Heart left ventricle (tissue), 16 donors: Measurements from ENCODE around the gene XRCC3. TPM values are rescaled to one million over a fixed set of nuclear protein-coding genes. Genes with fewer than 3 reads are reported as not detected.

Experiments used
- ATAC-seq, 4 donors: fragments of 200-7000 bp; cut with Tn5 transposase; one replicate each; pipeline ENCODE4 v1.9.1; 2020 to 2022; ENCODE audit warnings: moderate library complexity in 4 of 4, mild to moderate bottlenecking in 3 of 4, moderate number of reproducible peaks in 1 of 4
- DNase-seq, 5 donors: peaks; one replicate each; pipeline ENCODE4 v3.0.0-alpha.2; 2020
- H3K27ac ChIP-seq, 12 donors: fragments of 200-600 bp; sonication (generic) in 4 of 12; one replicate each; pipeline versions ENCODE4 v1.5.0 to v1.8.0; 2016 to 2022; ENCODE audit warnings: mild to moderate bottlenecking in 2 of 12
- H3K27me3 ChIP-seq, 9 donors: fragments of 200-600 bp; sonication (generic) in 2 of 9; one replicate each; pipeline versions ENCODE4 v1.5.1 to v1.8.0; 2016 to 2022; ENCODE audit warnings: mild to moderate bottlenecking in 3 of 9
- H3K36me3 ChIP-seq, 9 donors: fragments of 200-600 bp; sonication (generic) in 2 of 9; one replicate each; pipeline versions ENCODE4 v1.5.0 to v1.8.0; 2018 to 2022; ENCODE audit warnings: mild to moderate bottlenecking in 2 of 9
- H3K4me1 ChIP-seq, 12 donors: fragments of 200-600 bp; sonication (generic) in 4 of 12; one replicate each; pipeline versions ENCODE4 v1.5.0 to v1.8.0; 2016 to 2022; ENCODE audit warnings: mild to moderate bottlenecking in 3 of 12
- H3K4me3 ChIP-seq, 12 donors: fragments of 200-600 bp; sonication (generic) in 4 of 12; one replicate each; pipeline versions ENCODE4 v1.5.0 to v1.8.0; 2017 to 2022; ENCODE audit warnings: mild to moderate bottlenecking in 9 of 12, moderate library complexity in 4 of 12
- H3K9me3 ChIP-seq, 12 donors: fragments of 200-600 bp; sonication (generic) in 4 of 12; one replicate each; pipeline versions ENCODE4 v1.5.0 to v1.8.0; 2016 to 2022; ENCODE audit warnings: mild to moderate bottlenecking in 1 of 12
- CTCF ChIP-seq, 12 donors: fragments of 200-600 bp; sonication (generic) in 4 of 12; IDR thresholded peaks; one replicate each; pipeline versions ENCODE4 v1.5.0 to v1.8.0; 2018 to 2022; ENCODE audit warnings: antibody characterized with exemption in 12 of 12, mild to moderate bottlenecking in 5 of 12
- POLR2A ChIP-seq, 2 donors: fragments of 450-650 bp; IDR thresholded peaks; one replicate each; pipeline ENCODE4 v1.6.1; 2017; ENCODE audit warnings: antibody characterized with exemption in 2 of 2, mild to moderate bottlenecking in 2 of 2, moderate library complexity in 2 of 2
- WGBS, 4 donors: extraction: QIAGEN DNeasy Blood & Tissue Kit in 2 of 4; methylation state at CpG; one replicate each; pipeline versions ENCODE4 v1.1.5 to v1.1.7; 2013 to 2018; 5-methylcytosine and 5-hydroxymethylcytosine counted together
- intact Hi-C, 10 donors: fragments of 100-400 bp; cut with DNase I; formaldehyde crosslinking; loops; one replicate each; pipeline versions ENCODE4 v1.11.1 to v1.14.2; 2022
- polyA plus RNA-seq, 2 donors: library from polyadenylated mRNA; stranded (reverse); fragments of 200-250 nt; gene quantifications; one replicate each; pipeline ENCODE4 v1.2.3, GENCODE V29; 2013
- total RNA-seq, 9 donors: library from RNA; depleted of rRNA in 2 of 9; stranded (reverse); fragments of >200 nt in 2 of 9; fragmentation: NEBNext Ultra II Directional in 3 of 9; extraction: Animal tissue kit (Norgen Biotek cat#: 25700) in 3 of 9; gene quantifications; one replicate each; pipeline versions ENCODE4 v1.1.0 to v1.2.4, GENCODE V29; 2016 to 2023
- donor health status: ischemic (EF 13 %, LVEDD 7.1; RV severe dilation, severe dysfunction).
- donor health status: healthy with polysubstance abuse.
- donor health status: DM: no; HTN: yes; CAD: no.
- donor health status: DM: no; HTN: no; CAD: no.
- donor health status: ischemic (EF 25% LVEDD 6.9; RV normal size, moderate dysfunction).
- donor health status: ischemic (EF 25% LVEDD 5.7; RV mildly dilated, moderate dysfunction).
- donor health status: healthy.
- donor health status: DM: yes; HTN: yes; CAD: no.
- donor health status: ischemic (EF 35%, LVEDD 5.7; RV mildly dilated, moderate dysfunction).
- donor health status: nonischemic (EF 11% LVEDD 7.7; RV severe dilation, severe dysfunction).
- donor health status: DM: yes; HTN: yes; CAD: no.
- donor health status: PGD.
- donor health status: ischemic (EF 29% LVEDD 5.4; RV normal size, mild dysfunction).
- donor health status: nonischemic (EF 23%, LVEDD 6.1; RV moderate dilation, normal function).

Gene XRCC3
- total and polyA plus RNA-seq, 11 donors: 1.9 to 8.7 (median 3.0) TPM

- Histone ChIP-seq H3K27ac (no peak overlapping the region), H3K9me3 (no peaks in the 10 kb centered on the region), H3K27me3 (no peaks in the 10 kb centered on the region), H3K4me1 (peaks cover 0 to 6% (median 0%) of the 10 kb centered on the region in 12 donors), H3K4me3 (no peak overlapping the region), H3K36me3 (peaks cover 0 to 97% (median 74%) of the 10 kb centered on the region in 9 donors)
- DNase-seq (no peak), ATAC-seq (no peak)
- WGBS, 4 donors: 86 to 92% (median 90%) methylated on average over 5 of the region's 5 CpGs
- intact Hi-C loops: loop anchor here in 1 of 10 donors (10.0 kb wide), 1 partner anchor 165 kb away; no protein-coding TSS in a partner anchor
- TF ChIP-seq POLR2A (IDR thresholded peaks at IDR 0.05) (no peak), CTCF (IDR thresholded peaks at IDR 0.05) (no peak)
Measured at GRCh38 chr14:103749860-103750259, 34.6 kb upstream of the XRCC3 start.

GRCh38 chr14:103749452-103749851 lies 34.2 kb upstream of the XRCC3 start:
- 87 to 93% (median 89%) methylated on average over 5 of the region's 5 CpGs for WGBS, 4 donors
- Histone ChIP-seq H3K36me3 (peaks cover 0 to 98% (median 77%) of the 10 kb centered on the region in 9 donors), H3K9me3 (no peaks in the 10 kb centered on the region), H3K27ac (no peak overlapping the region), H3K4me1 (peaks cover 0 to 6% (median 0%) of the 10 kb centered on the region in 12 donors), H3K27me3 (no peaks in the 10 kb centered on the region), H3K4me3 (no peak overlapping the region)
- DNase-seq (no peak), ATAC-seq (no peak)
- intact Hi-C loops: loop anchor here in 1 of 10 donors (10.0 kb wide), 1 partner anchor 165 kb away; no protein-coding TSS in a partner anchor
- TF ChIP-seq POLR2A (IDR thresholded peaks at IDR 0.05): no peak
- TF ChIP-seq CTCF (IDR thresholded peaks at IDR 0.05): no peak

- TF ChIP-seq POLR2A (IDR thresholded peaks at IDR 0.05) (no peak), CTCF (IDR thresholded peaks at IDR 0.05) (no peak)
- WGBS, 4 donors: 49 to 78% (median 67%) methylated on average over 5 of the region's 5 CpGs
- H3K27me3 ChIP-seq: no peaks in the 10 kb centered on the region
- H3K4me1 ChIP-seq: peaks cover 0 to 6% (median 0%) of the 10 kb centered on the region in 12 donors
- intact Hi-C loops: loop anchor here in 1 of 10 donors (10.0 kb wide), 1 partner anchor 166 kb away; no protein-coding TSS in a partner anchor
- H3K36me3 ChIP-seq: peaks cover 0 to 100% (median 78%) of the 10 kb centered on the region in 9 donors
- H3K27ac ChIP-seq: no peak overlapping the region
- H3K4me3 ChIP-seq: no peak overlapping the region
- DNase-seq (no peak), ATAC-seq (peak in 1 of 4 donors; percentile 20)
- no peaks in the 10 kb centered on the region for H3K9me3 ChIP-seq
Measured at GRCh38 chr14:103748534-103748857, 33.2 kb upstream of the XRCC3 start.

GRCh38 chr14:103746701-103747100 lies 31.4 kb upstream of the XRCC3 start:
- no peaks in the 10 kb centered on the region for H3K27me3 ChIP-seq
- peaks cover 0 to 5% (median 0%) of the 10 kb centered on the region in 12 donors for H3K4me1 ChIP-seq
- H3K36me3 ChIP-seq: peaks cover 0 to 99% (median 71%) of the 10 kb centered on the region in 9 donors
- TF ChIP-seq POLR2A (IDR thresholded peaks at IDR 0.05) (no peak), CTCF (IDR thresholded peaks at IDR 0.05) (no peak)
- H3K9me3 ChIP-seq: no peaks in the 10 kb centered on the region
- 89 to 92% (median 90%) methylated on average over 9 to 10 of the region's 10 CpGs for WGBS, 4 donors
- intact Hi-C loops: loop anchor here in 1 of 10 donors (10.0 kb wide), 1 partner anchor 168 kb away; no protein-coding TSS in a partner anchor
- ATAC-seq (peak in 2 of 4 donors; percentile 17 to 29), DNase-seq (no peak)
- H3K4me3 ChIP-seq: no peak overlapping the region
- H3K27ac ChIP-seq: no peak overlapping the region
